Keratinocyte (primary cell): ENCODE measurements around the gene BRF1. TPM values are rescaled to one million over a fixed set of nuclear protein-coding genes. Genes with fewer than 3 reads are reported as not detected.

Experiments
- DNase-seq: peaks from one replicate; pipeline ENCODE4 v3.0.0-alpha.2; 2011; ENCODE audit warnings: low read depth, missing footprints, low spot score
- FAIRE-seq: peaks from 2 replicates; lab custom pipeline; 2011; peaks lifted over from hg19 to GRCh38; lab: Jason Lieb, UNC
- H2AFZ ChIP-seq: 2 replicates; pipeline ENCODE4 v1.6.0; 2012; ENCODE audit warnings: low read length, control low read depth, inconsistent platforms; ENCODE audit not compliant: control insufficient read depth
- H3K27ac ChIP-seq: 2 replicates; pipeline ENCODE4 v1.5.1; 2011; ENCODE audit warnings: low read length; ENCODE audit not compliant: control insufficient read depth, insufficient read depth
- H3K27me3 ChIP-seq: 3 replicates; pipeline ENCODE4 v1.6.0; 2011; ENCODE audit warnings: low read length; ENCODE audit not compliant: control insufficient read depth, insufficient read depth; ENCODE audit errors: extremely low read depth
- H3K36me3 ChIP-seq, 2 experiments: 2 replicates in 1 of 2; 3 replicates in 1 of 2; pipeline ENCODE4 v1.5.1; 2011; ENCODE audit warnings: low read length in 2 of 2, mild to moderate bottlenecking in 1 of 2; ENCODE audit not compliant: control insufficient read depth in 2 of 2, insufficient read depth in 2 of 2; ENCODE audit errors: extremely low read depth in 1 of 2
- H3K4me1 ChIP-seq: 3 replicates; pipeline ENCODE4 v1.5.1; 2011; ENCODE audit warnings: low read length; ENCODE audit not compliant: control insufficient read depth, insufficient read depth; ENCODE audit errors: extremely low read depth
- H3K4me2 ChIP-seq: 3 replicates; pipeline ENCODE4 v1.6.0; 2011; ENCODE audit warnings: low read depth, low read length; ENCODE audit not compliant: control insufficient read depth, insufficient read depth; ENCODE audit errors: extremely low read depth
- H3K4me3 ChIP-seq, 3 experiments: fragments of 200-600 bp in 1 of 3; sonication (generic) in 1 of 3; 2 replicates in 2 of 3; 3 replicates in 1 of 3; pipeline ENCODE4 v1.5.1; 2011 to 2016; ENCODE audit warnings: low read length in 3 of 3, mild to moderate bottlenecking in 3 of 3, control low read depth in 2 of 3, inconsistent platforms in 1 of 3, low read depth in 1 of 3, mixed read lengths in 1 of 3, mixed run types in 1 of 3, moderate library complexity in 1 of 3; ENCODE audit not compliant: control insufficient read depth in 2 of 3, insufficient read depth in 2 of 3; ENCODE audit errors: extremely low read depth in 1 of 3
- H3K79me2 ChIP-seq: 2 replicates; pipeline ENCODE4 v1.6.0; 2012; ENCODE audit warnings: low read length; ENCODE audit not compliant: control insufficient read depth, insufficient read depth
- H3K9ac ChIP-seq: 3 replicates; pipeline ENCODE4 v1.6.0; 2011; ENCODE audit warnings: low read length; ENCODE audit not compliant: control insufficient read depth, insufficient read depth; ENCODE audit errors: extremely low read depth
- H3K9me1 ChIP-seq: 3 replicates; pipeline ENCODE4 v1.6.0; 2011; ENCODE audit warnings: low read length; ENCODE audit not compliant: control insufficient read depth, insufficient read depth; ENCODE audit errors: extremely low read depth
- H3K9me3 ChIP-seq: 2 replicates; pipeline ENCODE4 v1.5.1; 2012; ENCODE audit warnings: low read depth, low read length; ENCODE audit not compliant: control insufficient read depth
- H4K20me1 ChIP-seq: 3 replicates; pipeline ENCODE4 v1.6.0; 2011; ENCODE audit warnings: low read length; ENCODE audit not compliant: control insufficient read depth, insufficient read depth; ENCODE audit errors: extremely low read depth
- CTCF ChIP-seq, 3 experiments: IDR thresholded peaks in 1 of 3; conservative IDR thresholded peaks in 1 of 3; optimal IDR thresholded peaks in 1 of 3; 2 replicates in 2 of 3; 3 replicates in 1 of 3; pipeline versions ENCODE3 to v1.5.1; 2011; ENCODE audit warnings: low read length in 3 of 3, mild to moderate bottlenecking in 3 of 3, moderate library complexity in 2 of 3, control low read depth in 1 of 3, inconsistent platforms in 1 of 3; ENCODE audit not compliant: insufficient read depth in 2 of 3; ENCODE audit errors: extremely low read depth in 1 of 3
- EZH2 ChIP-seq: IDR thresholded peaks from one replicate; pipeline ENCODE4 v1.6.1; 2012; ENCODE audit warnings: inconsistent platforms, mild to moderate bottlenecking, low read length, moderate library complexity
- dilution Hi-C: fragments of 300-500 bp; cut with MboI; formaldehyde crosslinking; loops from one replicate; pipeline ENCODE4 v1.7.0; 2020; ENCODE audit warnings: low sequenced_read_pairs; ENCODE audit not compliant: extremely low pct_ligation_motif_present
- polyA plus RNA-seq, 5 experiments: library from polyadenylated mRNA; depleted of rRNA in 3 of 5; stranded (reverse) in 3 of 5; stranded (forward) in 1 of 5; unstranded in 1 of 5; fragments of >200 nt; gene quantifications; 1 replicate in 1 of 5; 2 replicates in 3 of 5; 3 replicates in 1 of 5; pipeline versions ENCODE4 v1.2.1 to v1.2.3, GENCODE V29; 2011 to 2012; ENCODE audit warnings: missing spikeins in 2 of 5, low read depth in 1 of 5, low replicate concordance in 1 of 5

Gene BRF1
- polyA plus RNA-seq, 1 donor (not counting 4 experiments of a cell fraction or from before 2014, with no cell fraction given), result 6.5 TPM

GRCh38 chr14:105214324-105214915, 86.4 kb downstream of the BRF1 start:
- FAIRE-seq (no peak), DNase-seq (no peak)
- Histone ChIP-seq H3K36me3 (peaks cover 0 to 21% of the 10 kb centered on the region in 2 experiments), H3K4me3 (no peak overlapping the region), H3K27ac (no peak overlapping the region), H3K79me2 (no peaks in the 10 kb centered on the region), H3K9ac (no peak overlapping the region), H4K20me1 (no peaks in the 10 kb centered on the region), H3K9me3 (no peaks in the 10 kb centered on the region), H3K27me3 (no peaks in the 10 kb centered on the region), H3K4me1 (no peaks in the 10 kb centered on the region), H3K9me1 (no peaks in the 10 kb centered on the region), H2AFZ (no peak overlapping the region), H3K4me2 (no peak overlapping the region)
- dilution Hi-C loops, result no loop called here
- no peak for TF ChIP-seq CTCF (optimal IDR thresholded peaks at IDR 0.05 in 1 of 3, IDR thresholded peaks at IDR 0.05 in 1 of 3, conservative IDR thresholded peaks at IDR 0.05 in 1 of 3; ENCODE audit: extremely low read depth in 1 of 3, insufficient read depth in 2 of 3, low read length in 3 of 3)
- TF ChIP-seq EZH2, result no peak

- DNase-seq (no peak), FAIRE-seq (no peak)
- no peak overlapping the region for H3K9ac ChIP-seq
Observed at GRCh38 chr14:105213361-105213760, 87.4 kb downstream of the BRF1 start.

More at GRCh38 chr14:105213361-105213760, 87.4 kb downstream of the BRF1 start:
- Histone ChIP-seq H3K4me1 (no peaks in the 10 kb centered on the region), H3K36me3 (peaks cover 0 to 21% of the 10 kb centered on the region in 2 experiments), H3K27me3 (no peaks in the 10 kb centered on the region), H3K4me2 (no peak overlapping the region), H3K4me3 (no peak overlapping the region), H3K9me3 (no peaks in the 10 kb centered on the region), H3K79me2 (no peaks in the 10 kb centered on the region), H3K9me1 (no peaks in the 10 kb centered on the region), H4K20me1 (no peaks in the 10 kb centered on the region), H3K27ac (no peak overlapping the region), H2AFZ (no peak overlapping the region)
- no peak for TF ChIP-seq EZH2
- no peak for TF ChIP-seq CTCF (optimal IDR thresholded peaks at IDR 0.05 in 1 of 3, IDR thresholded peaks at IDR 0.05 in 1 of 3, conservative IDR thresholded peaks at IDR 0.05 in 1 of 3; ENCODE audit: extremely low read depth in 1 of 3, insufficient read depth in 2 of 3, low read length in 3 of 3)
- dilution Hi-C loops, result no loop called here
